Stimulated activated CD4-positive, alpha-beta T cell treated with anti-CD3 and anti-CD28 coated beads, Interleukin-15, amount 100 ng/mL, for 48 hours (primary cell): ENCODE measurements around the gene CAMK4.

Experiments used
- DNase-seq, 2 donors: peaks; one replicate each; pipeline ENCODE4 v3.0.0-alpha.2; 2020; ENCODE audit warnings: low read depth in 2 of 2

CAMK4 gene

GRCh38 chr5:111486055-111486454 is 261.9 kb downstream of the CAMK4 start:
- DNase-seq, result no peak

DNA sequence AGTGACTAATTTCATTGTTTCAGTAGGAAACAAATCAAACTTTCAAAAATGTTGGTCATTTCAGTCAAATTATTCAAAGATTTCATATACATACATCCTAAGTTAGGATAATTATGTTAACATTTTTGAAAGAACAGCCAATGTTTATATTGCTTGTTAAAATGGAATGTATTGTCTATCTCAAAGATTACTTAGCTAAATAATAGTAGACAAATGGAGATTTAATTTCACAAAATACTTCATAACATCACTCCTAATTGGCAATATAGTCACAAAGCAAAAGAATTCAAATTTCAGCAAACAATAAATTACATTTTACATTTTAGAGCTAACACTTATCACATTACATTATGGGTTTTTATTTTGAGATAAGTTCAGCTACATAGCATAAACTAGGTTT is 262.7 kb downstream of the CAMK4 start:
- DNase-seq, result no peak

GRCh38 chr5:111488353-111488752 is 264.2 kb downstream of the CAMK4 start:
- DNase-seq, result no peak

DNA sequence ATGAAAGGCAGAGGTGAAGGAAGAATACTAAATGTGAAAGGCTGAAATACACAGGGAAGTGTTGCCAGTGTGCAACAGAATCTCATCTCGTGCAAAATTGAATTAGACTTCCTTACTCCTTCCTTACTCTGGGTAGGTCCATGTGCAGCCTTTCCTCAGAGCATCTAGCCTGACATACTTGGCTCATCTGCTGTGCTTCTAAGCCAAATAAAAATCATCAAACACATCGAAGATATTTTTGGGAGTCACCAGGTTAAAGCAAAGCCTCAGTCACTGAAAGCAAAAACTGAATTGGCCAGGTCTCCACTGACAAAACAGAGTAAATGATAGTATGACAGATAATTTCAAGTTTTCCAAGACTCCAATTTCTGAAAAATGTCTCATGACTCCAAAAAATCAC is 268.8 kb downstream of the CAMK4 start:
- DNase-seq, result no peak

DNA sequence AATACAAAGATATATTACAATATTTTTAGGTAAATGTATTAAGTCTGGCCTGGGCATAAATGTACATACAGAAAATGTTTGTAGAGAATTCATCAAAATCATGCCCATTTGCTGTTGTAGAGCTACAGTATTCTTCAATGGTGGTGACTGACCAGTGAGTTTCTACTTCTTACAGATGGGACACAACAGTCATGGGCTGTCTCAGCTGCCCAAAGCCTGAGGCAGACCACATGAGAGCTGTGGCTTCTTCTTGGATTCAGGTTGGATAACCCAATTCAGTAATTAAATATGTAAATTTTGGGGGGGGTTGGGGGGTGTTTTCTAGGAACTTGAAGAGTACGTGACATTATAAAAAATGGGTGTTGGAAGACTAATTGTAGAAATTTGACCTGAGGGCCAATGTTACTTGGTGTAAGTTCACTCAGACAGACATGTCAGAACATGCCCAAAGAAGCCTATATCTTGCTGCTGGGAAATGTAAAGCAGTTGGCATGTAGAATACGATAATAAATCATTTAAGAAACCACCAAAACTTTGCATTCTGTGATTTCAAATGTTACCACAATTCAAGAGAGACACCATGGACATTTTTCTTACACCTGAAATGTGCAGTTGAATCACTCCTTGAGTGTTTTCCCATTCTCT is 270.3 kb downstream of the CAMK4 start:
- no peak for DNase-seq

- no peak for DNase-seq
These were observed 271.0 kb downstream of the CAMK4 start for GRCh38 chr5:111495159-111495558.

DNA sequence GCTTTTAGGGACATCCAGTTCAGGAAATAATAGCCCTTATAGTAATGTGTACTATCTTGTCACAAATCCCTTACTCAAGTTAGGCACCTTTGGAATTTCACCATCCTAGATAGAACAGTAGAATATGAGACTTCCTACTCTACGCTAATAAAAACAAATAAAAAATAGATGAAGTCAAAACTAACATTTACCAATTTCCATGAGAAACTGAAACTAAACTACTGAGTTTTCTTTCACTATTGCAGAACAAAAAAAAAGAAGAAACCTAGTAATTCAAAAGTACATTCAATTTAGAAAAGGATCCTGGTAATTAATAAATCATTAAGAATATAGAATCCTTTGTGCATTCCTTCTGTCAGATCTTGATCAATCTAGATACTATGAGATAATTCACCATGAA is 274.2 kb downstream of the CAMK4 start:
- no peak for DNase-seq

DNA sequence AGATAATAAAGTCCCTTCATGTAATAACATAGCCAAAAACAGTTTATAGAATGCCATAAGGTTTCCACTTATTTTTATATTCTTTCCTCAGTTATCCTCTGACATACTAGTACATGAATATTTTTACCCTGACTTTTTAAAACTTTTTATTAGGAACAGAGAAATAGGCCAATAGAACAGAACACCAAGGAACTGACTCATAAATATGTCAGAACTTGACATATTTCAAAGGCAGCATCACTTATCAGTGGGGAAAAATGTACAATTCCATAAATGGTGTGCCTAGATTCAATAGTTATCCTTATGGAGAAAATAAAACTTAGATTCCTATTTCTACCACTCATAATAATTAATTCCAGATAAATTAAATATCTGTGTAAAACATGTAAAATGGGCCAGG is 278.8 kb downstream of the CAMK4 start:
- no peak for DNase-seq

- no peak for DNase-seq
These were observed 280.9 kb downstream of the CAMK4 start for GRCh38 chr5:111505096-111505495.

GRCh38 chr5:111507276-111507675 is 283.1 kb downstream of the CAMK4 start:
- DNase-seq, result no peak

DNA sequence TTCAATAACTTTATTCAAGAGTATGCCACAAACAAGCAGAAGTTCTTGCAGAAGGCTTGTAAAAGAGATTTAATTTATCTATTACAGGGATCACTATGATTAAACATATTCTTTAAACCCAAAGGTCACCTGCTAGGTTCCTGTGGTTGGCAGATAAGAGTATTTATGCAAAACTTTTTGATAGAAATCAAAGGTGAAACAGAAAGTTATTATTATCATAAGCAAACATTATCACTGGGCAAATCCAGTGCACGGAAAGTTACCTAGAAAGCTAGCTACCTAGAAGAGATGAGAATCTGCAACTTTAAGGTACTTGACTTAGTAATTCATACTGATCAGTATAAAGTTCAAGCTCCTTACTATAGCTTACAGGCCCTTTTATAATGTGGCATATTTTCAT is 284.9 kb downstream of the CAMK4 start:
- no peak for DNase-seq

DNA sequence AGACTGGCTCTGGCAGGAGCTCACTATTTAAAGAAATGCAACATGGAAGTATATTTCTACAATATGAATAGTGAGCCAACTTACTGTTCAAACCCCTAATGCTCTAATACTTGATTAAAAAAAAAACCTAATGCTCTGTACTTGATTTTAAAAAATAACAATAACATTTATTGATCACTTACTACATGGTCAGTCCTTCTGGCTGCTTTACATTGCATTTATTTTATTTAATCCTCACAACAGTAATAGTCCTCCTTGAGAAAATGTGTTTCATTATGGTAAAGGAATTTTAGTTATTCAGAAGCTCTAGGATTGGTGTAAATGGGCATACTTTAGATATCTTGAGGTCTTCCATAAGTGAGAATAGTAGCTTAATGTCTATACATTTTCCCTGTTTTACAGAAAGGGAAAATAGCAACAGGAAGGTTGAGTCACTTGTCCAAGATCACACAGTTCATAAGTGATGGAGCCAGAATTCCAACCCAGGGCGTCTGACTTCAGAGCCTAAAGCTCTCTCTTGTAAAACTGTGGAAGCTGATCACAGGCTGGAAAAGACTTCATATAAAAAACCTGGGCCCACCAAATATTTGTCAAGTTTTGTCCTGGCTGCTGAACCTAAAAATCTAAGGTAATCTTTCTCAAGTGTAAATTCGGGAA is 287.1 kb downstream of the CAMK4 start:
- DNase-seq, result no peak

GRCh38 chr5:111511831-111512374 is 287.7 kb downstream of the CAMK4 start:
- DNase-seq, result peak; percentile 2 to 3

DNA sequence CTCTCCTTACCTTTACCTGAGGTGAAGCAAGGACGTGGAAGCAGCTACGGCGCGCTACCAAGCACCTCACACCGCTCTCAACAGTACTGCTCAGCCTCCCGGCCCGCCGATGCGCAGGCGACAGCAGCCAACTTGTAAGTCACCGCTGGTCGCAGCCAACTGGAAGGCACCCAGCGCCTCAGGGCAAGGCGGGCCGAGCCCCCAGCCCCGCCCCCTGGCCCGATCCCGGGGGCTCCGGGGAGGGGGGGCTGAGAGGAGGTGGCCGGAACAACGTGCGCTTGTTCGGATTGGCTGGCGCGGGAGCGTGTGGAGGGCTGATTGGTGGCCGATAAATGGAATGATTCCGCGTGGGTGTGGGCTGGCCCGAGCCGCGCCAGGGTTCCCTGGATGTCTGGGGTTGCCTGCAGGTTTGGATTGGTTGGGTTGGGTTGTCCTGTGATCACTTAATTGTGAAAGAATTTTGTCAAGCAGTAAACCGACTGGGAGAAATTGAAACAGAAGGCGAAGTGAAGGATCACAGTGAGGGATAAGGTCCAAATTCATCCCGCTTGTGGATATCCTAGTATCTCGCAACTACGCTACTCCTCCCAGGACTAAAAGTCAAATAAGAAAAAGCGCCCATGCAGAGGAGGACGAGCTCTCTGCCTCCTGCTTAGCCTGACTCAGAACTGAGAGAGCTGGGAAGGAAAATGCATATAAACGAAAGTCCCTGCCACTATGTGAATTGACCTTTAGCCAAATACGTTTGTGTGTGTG is 288.4 kb downstream of the CAMK4 start, which contains the start of gene STARD4:
Gene STARD4, minus strand, starts transcription at position 161 of the 756 bp plus-strand sequence. CDS start 5,102 bp downstream, outside the sequence.
- DNase-seq, result peak; percentile 89 to 94

DNA sequence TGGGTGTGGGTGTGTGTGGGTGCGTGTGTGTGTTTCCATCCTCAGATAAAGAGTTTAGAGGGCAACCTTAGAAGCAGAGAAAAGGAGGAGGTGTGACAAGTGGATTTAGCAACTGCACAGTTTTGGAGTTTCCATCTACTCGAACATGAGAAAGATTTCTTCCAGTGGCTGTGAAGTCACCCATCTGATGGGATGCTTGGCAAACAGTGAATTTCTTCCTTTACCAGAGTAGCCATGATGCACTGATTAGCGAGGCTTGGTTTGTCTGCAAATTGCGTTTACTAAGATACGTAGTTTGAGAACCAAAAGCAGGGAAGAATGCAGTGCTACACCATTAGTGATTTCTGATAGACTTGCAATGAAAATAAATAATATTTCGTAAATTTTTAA is 288.9 kb downstream of the CAMK4 start:
- DNase-seq, result no peak

- no peak for DNase-seq
These were observed 289.9 kb downstream of the CAMK4 start for GRCh38 chr5:111514087-111514486.

GRCh38 chr5:111517853-111518501 is 293.8 kb downstream of the CAMK4 start:
- DNase-seq, result no peak

- DNase-seq, result no peak
These were observed 294.6 kb downstream of the CAMK4 start for GRCh38 chr5:111518777-111519176.

- no peak for DNase-seq
These were observed 296.7 kb downstream of the CAMK4 start for GRCh38 chr5:111520908-111521307.

DNA sequence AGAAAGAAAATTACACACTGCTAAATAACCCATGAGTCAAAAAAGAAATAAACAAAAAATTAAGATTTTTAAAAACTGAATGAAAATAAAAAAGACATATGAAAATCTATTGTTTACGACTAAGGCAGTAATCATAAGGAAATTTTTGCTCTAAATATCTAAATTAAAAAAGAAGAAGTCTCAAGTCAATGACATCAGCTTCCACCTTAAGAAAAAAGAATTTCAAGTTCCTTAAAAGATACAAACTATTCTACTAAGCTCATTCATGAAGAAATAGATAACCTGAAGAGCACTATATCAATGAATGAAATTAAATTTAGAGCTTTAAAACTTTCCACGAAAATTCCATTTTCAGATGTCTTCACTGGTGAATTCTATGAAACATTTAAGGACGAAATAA is 303.9 kb downstream of the CAMK4 start:
- DNase-seq, result no peak

DNA sequence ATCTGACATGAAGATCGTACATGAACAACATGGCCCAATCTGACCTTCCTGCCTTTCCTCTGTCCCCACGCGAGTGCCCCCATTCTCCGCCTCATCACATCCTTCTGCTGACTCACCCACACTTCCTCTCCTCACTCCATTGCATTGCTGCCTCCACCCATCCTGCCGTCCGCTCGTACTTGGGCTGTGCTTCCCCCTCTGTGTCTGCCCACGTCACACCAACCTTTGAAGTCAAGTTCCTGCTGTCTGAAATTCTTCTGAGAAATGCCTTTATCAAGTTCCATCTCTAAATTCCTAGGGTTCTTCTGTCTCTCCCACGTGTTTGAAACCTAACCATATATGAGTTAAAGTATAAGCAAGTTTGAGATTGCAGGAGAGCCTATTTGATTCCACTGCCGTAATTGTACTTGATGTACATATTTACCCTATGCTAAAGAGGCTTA is 306.1 kb downstream of the CAMK4 start:
- DNase-seq, result peak; percentile 57 to 64
